Natural killer cell treated with Interleukin-12 subunit alpha and Interleukin-12 subunit beta and Interleukin-15 and Interleukin-18, amount 100 ng/mL, for 72 hours (primary cell): ENCODE results near the gene WNT10A. TPM values are rescaled to one million over a fixed set of nuclear protein-coding genes. Genes with fewer than 3 reads are reported as not detected.
A peak's percentile ranks its signal among the peaks of the same experiment; 100 is the strongest.

Source experiments
- ATAC-seq, 2 donors: fragments of 150-1000 bp; cut with Tn5 transposase in 1 of 2; sonication (Bioruptor Pico), chemical (Tn5 transposase) in 1 of 2; 2 replicates each; pipeline ENCODE4 v1.10.0; 2021
- DNase-seq: peaks from one replicate; pipeline ENCODE4 v3.0.0; 2022; ENCODE audit warnings: low spot score
- H3K27ac Mint-ChIP-seq, 2 donors: 1 replicate in 1 of 2; 2 replicates in 1 of 2; pipeline ENCODE4 v1.8.0; 2022; ENCODE audit warnings: mixed read lengths in 2 of 2, mild to moderate bottlenecking in 1 of 2, moderate library complexity in 1 of 2
- H3K27me3 Mint-ChIP-seq, 2 donors: 1 replicate in 1 of 2; 2 replicates in 1 of 2; pipeline ENCODE4 v1.8.0; 2022; ENCODE audit warnings: mixed read lengths in 2 of 2
- H3K36me3 Mint-ChIP-seq: one replicate; pipeline ENCODE4 v1.8.0; 2022; ENCODE audit warnings: mixed read lengths
- H3K4me1 Mint-ChIP-seq, 2 donors: 1 replicate in 1 of 2; 2 replicates in 1 of 2; pipeline ENCODE4 v1.8.0; 2022; ENCODE audit warnings: low read depth in 2 of 2, mixed read lengths in 2 of 2, mild to moderate bottlenecking in 1 of 2
- H3K4me3 Mint-ChIP-seq: one replicate; pipeline ENCODE4 v1.8.0; 2022; ENCODE audit warnings: mixed read lengths
- H3K9me3 Mint-ChIP-seq: 2 replicates; pipeline ENCODE4 v1.8.0; 2022; ENCODE audit warnings: mixed read lengths
- total RNA-seq, 2 donors: library from RNA; stranded (reverse); gene quantifications; one replicate each; pipeline ENCODE4 v1.2.3, GENCODE V29; 2022

The WNT10A gene
- total RNA-seq, 2 donors from 2014 or later, result not detected

DNA sequence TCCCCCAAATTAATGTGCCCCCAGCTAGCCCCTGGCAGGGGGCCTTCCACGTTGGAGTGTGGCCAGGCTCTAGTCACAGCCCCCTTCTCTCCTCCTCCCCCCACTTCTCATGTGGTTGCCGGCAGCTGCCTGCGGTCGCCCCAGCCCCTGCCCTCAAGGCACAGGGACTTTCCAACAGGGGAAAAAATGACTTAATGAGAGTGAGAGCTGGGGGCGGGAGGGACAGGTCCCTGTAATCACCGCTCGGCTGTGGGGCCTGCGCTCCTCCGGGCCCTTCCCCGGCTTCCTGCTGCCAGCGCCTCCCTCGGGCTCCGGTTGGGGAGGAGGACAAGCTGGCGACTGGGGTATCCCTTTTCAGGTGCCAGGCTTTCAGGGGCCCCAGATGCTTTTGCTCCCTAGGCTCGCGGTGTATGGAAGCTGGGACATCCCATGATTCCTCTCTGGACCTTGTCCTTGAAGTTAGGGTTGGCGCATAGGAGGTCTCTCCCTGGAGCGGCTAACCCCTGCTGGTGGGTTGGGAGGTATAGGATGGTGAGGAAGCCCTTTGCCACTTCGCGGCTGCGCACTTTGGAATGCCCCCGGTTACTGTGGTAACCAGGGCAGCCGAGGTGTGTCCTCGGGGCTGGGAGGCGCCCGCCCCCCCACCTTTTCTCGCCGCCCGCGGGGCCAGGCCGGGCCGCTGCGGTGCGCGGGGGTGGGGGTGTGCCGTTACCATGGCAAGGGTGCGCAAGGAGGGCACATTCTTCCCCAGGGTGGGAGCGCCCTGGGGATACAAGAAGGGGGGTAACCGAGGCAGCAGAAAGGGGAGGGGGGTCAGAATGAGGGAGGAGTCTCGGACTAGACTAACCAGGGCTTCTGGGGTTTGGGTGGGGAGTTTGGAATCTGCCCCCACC, 16.1 kb downstream of the WNT10A start:
- peak overlapping the region; percentile 51 for H3K4me3 Mint-ChIP-seq
- H3K36me3 Mint-ChIP-seq, result no peaks in the 10 kb centered on the region
- H3K27me3 Mint-ChIP-seq, result peaks cover 42 to 62% of the 10 kb centered on the region in 2 donors
- ATAC-seq (peak; percentile 85 to 86), DNase-seq (peak; percentile 91)
- H3K9me3 Mint-ChIP-seq, result no peaks in the 10 kb centered on the region
- peak overlapping the region; percentile 10 to 55 for H3K27ac Mint-ChIP-seq
- H3K4me1 Mint-ChIP-seq, result peaks cover 44 to 45% of the 10 kb centered on the region in 2 donors

DNA sequence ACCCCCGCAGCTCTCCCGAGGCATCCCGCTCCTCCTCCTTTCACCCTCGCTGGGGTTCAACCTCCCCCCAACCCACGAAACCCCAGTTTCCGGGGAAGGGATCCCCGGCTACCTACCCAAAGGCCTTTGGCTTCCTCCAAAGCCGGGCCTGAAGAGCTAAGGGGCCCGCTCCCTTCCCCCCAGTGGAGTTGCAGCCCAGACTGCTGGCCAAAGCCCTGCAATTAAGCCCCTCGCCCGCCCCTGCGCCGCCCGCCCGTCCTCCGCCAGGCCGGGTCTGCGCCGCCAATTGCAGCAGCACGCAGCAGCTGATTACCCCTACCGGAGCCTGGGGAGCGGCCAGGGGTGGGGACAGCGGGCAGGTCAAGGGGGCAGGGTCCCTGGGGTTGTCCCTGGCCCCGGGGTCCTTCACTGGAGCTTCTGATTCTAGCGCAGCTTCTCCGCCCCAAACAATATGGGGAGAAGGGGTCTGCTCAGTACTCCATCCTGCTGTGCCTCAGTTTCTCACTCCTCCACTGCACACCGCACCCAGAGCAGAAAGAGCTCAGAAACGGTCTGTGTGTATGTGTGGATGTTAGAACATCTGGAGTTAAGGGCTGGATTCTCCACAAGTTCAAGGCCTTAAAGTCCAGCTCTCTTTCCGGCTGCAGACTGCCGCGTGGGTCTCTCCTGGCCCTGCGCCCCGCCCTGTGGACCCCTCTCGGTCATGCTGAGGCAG, 16.9 kb downstream of the WNT10A start:
- H3K27me3 Mint-ChIP-seq, result peaks cover 46 to 69% of the 10 kb centered on the region in 2 donors
- H3K4me3 Mint-ChIP-seq, result no peak overlapping the region
- ATAC-seq (no peak), DNase-seq (peak; percentile 62)
- H3K4me1 Mint-ChIP-seq, result peaks cover 41 to 45% of the 10 kb centered on the region in 2 donors
- no peak overlapping the region for H3K27ac Mint-ChIP-seq
- H3K36me3 Mint-ChIP-seq, result no peaks in the 10 kb centered on the region
- H3K9me3 Mint-ChIP-seq, result no peaks in the 10 kb centered on the region

DNA sequence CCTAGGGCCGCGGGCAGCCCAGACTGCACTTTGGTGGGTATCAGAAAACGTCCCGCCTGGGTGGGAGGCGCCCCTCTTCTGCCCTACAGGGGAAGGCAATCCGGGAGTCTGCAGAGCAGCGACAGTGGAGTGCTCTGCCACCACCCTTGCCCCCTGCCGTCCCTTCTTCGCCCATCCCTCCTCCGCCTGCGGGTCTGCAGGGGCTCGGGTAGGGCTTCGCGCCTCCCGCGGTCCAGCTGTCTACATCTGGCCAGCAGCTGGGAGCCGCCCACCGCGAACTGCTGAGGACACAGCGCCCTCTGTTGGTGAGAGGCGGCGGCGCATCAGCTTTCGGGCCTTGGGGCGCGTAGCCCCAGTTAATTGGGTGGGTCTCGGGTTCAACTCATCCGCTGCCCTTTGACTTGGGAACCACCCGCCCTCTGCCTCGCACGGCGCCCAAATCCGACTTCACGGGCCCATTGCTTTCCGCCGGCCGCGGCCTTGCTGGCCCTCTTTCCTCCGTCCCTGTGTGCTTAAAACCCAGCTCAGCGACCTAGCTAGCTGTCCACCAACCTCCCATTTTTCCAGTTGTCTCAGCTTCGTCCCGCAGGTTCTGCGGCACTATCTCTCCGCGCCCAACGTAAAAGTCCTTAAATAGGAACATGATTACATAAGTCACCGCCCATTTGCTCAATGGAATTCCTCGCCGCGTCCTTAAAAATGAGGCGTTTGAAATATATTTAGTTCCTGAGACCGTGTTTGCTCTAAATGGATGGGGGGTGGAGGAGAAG, 17.6 kb downstream of the WNT10A start:
- H3K36me3 Mint-ChIP-seq, result no peaks in the 10 kb centered on the region
- peak; percentile 75 for DNase-seq
- ATAC-seq, result peak; percentile 59 to 72
- peaks cover 40% of the 10 kb centered on the region in 2 donors for H3K4me1 Mint-ChIP-seq
- no peaks in the 10 kb centered on the region for H3K9me3 Mint-ChIP-seq
- peak overlapping the region; percentile 65 for H3K4me3 Mint-ChIP-seq
- H3K27me3 Mint-ChIP-seq, result peaks cover 50 to 72% of the 10 kb centered on the region in 2 donors
- peak overlapping the region in 1 of 2 donors; percentile 37 for H3K27ac Mint-ChIP-seq

DNA sequence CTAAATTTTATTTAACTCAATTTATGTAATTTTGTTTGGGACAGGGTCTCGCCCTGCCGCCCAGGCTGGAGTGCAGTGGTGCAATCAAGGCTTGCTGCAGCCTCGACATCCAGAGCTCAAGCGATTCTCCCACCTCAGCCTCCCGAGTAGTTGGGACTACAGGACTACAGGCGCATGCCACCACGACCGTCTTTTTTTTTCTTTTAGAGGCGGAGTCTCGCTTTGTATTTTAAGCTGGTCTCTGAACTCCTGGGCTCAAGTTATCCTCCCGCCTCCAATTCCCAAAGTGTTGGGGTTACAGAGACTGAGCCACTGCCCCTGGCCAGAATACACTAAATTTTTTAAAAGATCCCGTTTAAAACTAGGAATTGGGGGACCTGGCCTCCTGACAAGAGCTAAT, 18.5 kb downstream of the WNT10A start:
- Mint-ChIP-seq H3K4me1 (peaks cover 31 to 32% of the 10 kb centered on the region in 2 donors), H3K4me3 (no peak overlapping the region), H3K27me3 (peaks cover 46 to 69% of the 10 kb centered on the region in 2 donors), H3K9me3 (no peaks in the 10 kb centered on the region), H3K36me3 (no peaks in the 10 kb centered on the region), H3K27ac (no peak overlapping the region)
- peak; percentile 39 for DNase-seq
- no peak for ATAC-seq

DNA sequence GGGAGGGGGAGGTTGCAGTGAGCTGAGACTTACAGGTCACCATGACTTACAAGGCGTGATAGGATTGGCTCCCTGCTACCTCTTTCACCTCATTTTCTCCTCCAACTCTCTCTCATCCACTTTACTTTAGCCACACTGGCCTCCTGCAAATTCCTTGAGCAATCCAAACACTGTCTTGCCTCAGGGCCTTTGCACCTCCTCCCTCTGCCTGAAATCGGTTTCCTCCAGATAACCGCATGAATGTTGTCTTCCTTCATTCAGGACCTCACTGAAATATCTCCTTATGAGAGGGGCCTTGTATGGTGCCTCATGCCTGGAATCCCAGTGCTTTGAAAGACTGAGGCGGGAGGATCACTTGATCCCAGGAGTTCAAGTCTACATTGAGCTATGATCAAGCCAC, 21.8 kb downstream of the WNT10A start:
- H3K4me1 Mint-ChIP-seq, result peaks cover 9 to 10% of the 10 kb centered on the region in 2 donors
- no peak for ATAC-seq
- no peaks in the 10 kb centered on the region for H3K9me3 Mint-ChIP-seq
- DNase-seq, result peak; percentile 29
- no peak overlapping the region for H3K27ac Mint-ChIP-seq
- H3K4me3 Mint-ChIP-seq, result no peak overlapping the region
- H3K36me3 Mint-ChIP-seq, result no peaks in the 10 kb centered on the region
- H3K27me3 Mint-ChIP-seq, result peaks cover 45 to 70% of the 10 kb centered on the region in 2 donors

DNA sequence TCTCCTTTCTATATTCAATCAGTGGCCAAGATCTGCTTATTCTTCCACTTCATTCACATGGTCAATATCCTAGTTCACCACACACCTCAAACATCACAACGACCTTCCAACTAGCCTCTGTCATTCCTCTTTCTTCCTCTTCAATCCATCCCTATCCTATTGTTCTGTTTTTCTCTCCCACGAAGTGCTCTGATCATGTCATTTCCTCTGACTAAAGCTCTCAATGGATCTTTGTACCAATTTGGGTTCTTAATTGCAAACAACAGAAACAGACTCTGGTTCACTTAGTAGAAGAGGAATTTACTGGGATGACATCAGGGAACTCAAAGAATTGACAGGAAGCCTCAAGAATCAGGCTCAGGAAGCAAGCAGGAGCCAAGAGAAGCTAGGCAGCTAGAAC, 23.5 kb downstream of the WNT10A start:
- H3K27me3 Mint-ChIP-seq, result peaks cover 38 to 58% of the 10 kb centered on the region in 2 donors
- no peaks in the 10 kb centered on the region for H3K36me3 Mint-ChIP-seq
- ATAC-seq (no peak), DNase-seq (no peak)
- H3K9me3 Mint-ChIP-seq, result no peaks in the 10 kb centered on the region
- H3K4me3 Mint-ChIP-seq, result no peak overlapping the region
- H3K27ac Mint-ChIP-seq, result no peak overlapping the region
- H3K4me1 Mint-ChIP-seq, result peaks cover 0 to 7% of the 10 kb centered on the region in 2 donors

DNA sequence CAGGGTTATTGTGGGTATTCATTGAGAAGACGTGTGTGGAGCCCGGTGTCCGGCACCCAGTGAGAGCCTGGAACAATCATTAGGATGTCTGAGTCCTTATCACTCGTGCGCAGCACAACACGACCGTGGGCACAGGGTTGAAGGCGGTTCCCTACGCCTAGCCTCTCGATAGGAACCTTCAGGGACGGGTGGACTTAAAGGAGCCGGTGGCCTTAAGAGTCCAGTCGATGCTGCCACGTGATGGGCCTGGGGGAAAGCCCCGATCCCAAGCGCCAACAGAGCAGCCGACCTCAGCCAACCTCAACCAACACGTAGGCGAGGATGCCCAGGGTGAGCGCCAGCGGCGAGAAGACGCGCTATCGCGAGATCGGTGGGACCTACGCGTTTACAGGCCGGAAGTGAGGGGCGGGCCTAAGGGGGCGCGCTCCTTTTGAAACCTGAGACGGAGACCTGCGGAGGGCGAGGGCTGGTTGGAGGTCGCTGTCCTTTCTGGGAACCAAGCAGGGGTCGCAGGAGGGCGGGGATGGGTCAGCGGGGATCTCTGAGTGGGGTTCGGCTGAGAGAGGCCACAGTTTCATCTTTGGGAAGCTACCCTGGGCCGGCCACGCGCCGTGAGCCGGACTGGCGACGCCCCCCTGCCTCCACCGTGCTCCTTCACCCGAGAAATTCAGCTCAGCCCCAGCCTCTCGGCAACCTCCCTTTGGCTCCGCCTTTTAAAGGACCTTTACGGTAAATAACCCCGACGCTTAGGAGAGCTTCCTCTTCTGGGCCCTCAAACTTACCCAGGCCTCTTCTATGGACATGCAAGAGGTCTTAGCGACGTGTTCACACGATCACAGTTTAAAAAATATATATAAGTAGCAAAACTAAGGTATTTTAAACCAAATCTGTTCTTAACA, 28.3 kb downstream of the WNT10A start:
- peaks cover 18 to 19% of the 10 kb centered on the region in 2 donors for H3K27me3 Mint-ChIP-seq
- DNase-seq (peak; percentile 92), ATAC-seq (peak; percentile 98 to 99)
- peak overlapping the region; percentile 82 for H3K4me3 Mint-ChIP-seq
- H3K9me3 Mint-ChIP-seq, result no peaks in the 10 kb centered on the region
- no peaks in the 10 kb centered on the region for H3K36me3 Mint-ChIP-seq
- H3K4me1 Mint-ChIP-seq, result peaks cover 4 to 8% of the 10 kb centered on the region in 2 donors
- H3K27ac Mint-ChIP-seq, result peak overlapping the region in 1 of 2 donors; percentile 37

DNA sequence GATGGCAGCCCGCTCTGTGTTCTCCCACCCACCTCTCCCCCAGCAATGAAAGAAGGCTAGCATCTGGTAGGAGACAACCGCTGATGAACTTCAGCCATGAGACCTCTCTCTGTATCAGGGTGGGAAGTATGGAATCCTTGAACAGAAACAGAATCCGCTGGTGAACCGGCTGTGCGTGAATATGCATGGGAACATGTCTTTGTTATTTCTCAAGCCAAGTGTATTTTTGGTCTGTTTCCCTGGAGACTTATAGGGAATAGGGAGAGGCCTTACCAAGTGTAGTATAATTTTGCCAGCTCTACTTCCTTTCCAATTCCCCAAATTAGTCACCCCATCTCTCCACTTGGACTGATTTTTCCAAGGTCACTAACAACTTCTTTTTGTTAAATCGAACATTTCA, 30.1 kb downstream of the WNT10A start:
- no peak overlapping the region for H3K4me3 Mint-ChIP-seq
- H3K36me3 Mint-ChIP-seq, result no peaks in the 10 kb centered on the region
- H3K9me3 Mint-ChIP-seq, result no peaks in the 10 kb centered on the region
- peaks cover 20 to 23% of the 10 kb centered on the region in 2 donors for H3K27me3 Mint-ChIP-seq
- ATAC-seq (no peak), DNase-seq (no peak)
- H3K4me1 Mint-ChIP-seq, result peaks cover 4 to 8% of the 10 kb centered on the region in 2 donors
- no peak overlapping the region for H3K27ac Mint-ChIP-seq

DNA sequence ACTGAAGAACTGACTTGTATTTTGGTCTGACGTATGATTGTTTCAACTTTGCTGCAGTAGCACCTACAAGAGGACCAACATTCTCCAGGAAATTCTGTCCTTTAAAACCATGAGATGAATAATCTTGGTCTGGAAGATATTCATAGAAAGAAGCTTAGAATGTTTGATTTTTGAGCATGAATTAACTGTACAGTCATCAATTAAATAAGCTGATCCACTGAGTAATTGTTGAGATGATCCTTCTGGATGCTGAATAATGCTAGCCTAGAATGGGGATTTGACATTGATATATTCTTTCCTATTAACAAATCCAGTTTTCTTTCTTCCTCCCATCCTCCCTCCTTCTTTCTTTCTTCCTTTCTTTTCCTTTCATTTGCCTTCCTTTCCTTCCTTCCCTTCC, 39.9 kb downstream of the WNT10A start:
- Mint-ChIP-seq H3K4me3 (no peak overlapping the region), H3K9me3 (no peaks in the 10 kb centered on the region), H3K36me3 (no peaks in the 10 kb centered on the region), H3K27ac (no peak overlapping the region), H3K27me3 (peaks cover 33 to 70% of the 10 kb centered on the region in 2 donors), H3K4me1 (no peaks in the 10 kb centered on the region)
- ATAC-seq (no peak), DNase-seq (no peak)

DNA sequence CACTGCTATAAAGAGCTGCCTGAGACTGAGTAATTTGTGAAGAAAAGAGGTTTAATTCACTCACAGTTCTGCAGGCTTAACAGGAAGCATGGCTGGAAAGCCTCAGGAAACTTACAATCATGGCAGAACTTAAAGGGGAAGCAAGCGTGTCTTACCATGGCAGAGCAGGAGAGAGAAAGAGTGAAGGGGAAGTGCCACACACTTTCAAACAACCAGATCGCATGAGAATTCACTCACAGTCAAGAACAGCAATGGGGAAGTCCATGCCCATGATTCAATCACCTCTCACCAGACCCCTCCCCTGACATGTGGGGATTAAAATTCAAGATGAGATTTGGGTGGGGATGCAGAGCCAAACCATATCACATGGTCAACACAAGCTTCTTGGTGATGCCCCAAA, 44.1 kb downstream of the WNT10A start:
- no peaks in the 10 kb centered on the region for H3K4me1 Mint-ChIP-seq
- no peaks in the 10 kb centered on the region for H3K9me3 Mint-ChIP-seq
- H3K36me3 Mint-ChIP-seq, result no peaks in the 10 kb centered on the region
- no peak overlapping the region for H3K4me3 Mint-ChIP-seq
- H3K27ac Mint-ChIP-seq, result no peak overlapping the region
- DNase-seq, result no peak
- no peak for ATAC-seq
- peaks cover 47 to 54% of the 10 kb centered on the region in 2 donors for H3K27me3 Mint-ChIP-seq

DNA sequence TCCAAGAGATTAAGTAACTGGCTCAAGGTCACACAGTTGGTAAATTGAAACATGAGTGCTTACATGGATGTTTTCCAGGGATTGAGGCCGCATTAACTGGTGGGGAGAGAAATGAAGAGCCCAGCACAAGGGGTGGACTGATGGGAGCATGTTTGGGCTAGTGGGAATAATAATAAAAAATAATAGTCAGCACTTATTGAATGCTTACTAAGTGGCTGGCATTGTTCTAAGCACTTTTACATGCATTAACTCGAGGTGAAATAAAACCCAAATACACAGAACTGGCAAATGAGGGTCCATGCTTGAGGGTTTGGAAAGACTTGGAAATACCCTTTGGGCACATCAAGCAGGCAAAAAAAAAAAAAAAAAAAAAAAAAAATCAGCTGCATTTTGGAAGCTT, 44.8 kb downstream of the WNT10A start:
- Mint-ChIP-seq H3K4me1 (no peaks in the 10 kb centered on the region), H3K36me3 (no peaks in the 10 kb centered on the region), H3K4me3 (no peak overlapping the region), H3K27ac (no peak overlapping the region), H3K9me3 (no peaks in the 10 kb centered on the region), H3K27me3 (peaks cover 45 to 50% of the 10 kb centered on the region in 2 donors)
- DNase-seq (no peak), ATAC-seq (no peak)

DNA sequence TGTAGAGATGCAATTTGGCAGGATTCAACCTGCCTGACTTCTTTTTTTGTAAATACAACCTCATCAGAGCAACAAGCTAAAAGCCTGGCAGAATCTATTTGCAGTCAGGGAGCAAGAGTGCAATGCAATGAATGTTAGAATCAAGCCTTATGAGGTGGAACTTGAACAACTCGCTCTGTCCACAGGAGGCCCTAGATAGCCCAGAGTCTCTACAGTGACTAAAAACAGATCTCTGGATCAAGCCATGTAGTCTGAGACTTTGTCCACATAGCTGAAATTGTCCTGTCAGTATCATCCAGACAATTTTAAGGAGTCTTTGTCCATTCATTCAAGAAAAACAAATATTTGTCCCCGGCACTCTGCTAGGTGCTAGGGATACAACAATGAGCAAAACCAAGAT, 46.8 kb downstream of the WNT10A start:
- Mint-ChIP-seq H3K4me1 (no peaks in the 10 kb centered on the region), H3K27me3 (peaks cover 37 to 42% of the 10 kb centered on the region in 2 donors), H3K36me3 (no peaks in the 10 kb centered on the region), H3K27ac (no peak overlapping the region), H3K4me3 (no peak overlapping the region), H3K9me3 (no peaks in the 10 kb centered on the region)
- no peak for DNase-seq
- peak in 1 of 2 donors; percentile 53 for ATAC-seq

DNA sequence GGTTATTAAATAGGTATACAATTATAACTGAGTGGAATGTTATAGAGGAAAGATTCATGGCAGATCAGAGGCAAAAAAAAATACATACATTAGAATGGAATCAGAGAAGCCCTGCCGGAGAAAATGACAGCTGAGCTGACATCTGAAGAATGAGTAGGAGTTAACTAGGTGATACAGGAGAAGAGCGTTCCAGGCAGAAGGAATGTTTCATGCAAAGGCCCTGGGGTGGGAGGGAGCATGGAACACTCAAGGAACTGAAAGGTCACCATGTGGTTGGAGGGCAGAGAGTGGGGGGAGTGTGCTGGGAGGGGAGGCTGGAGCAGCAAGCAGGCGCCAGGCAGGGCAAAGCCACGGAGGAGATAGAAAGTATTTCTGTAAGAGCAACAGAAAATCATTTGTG, 47.2 kb downstream of the WNT10A start:
- no peak for ATAC-seq
- no peak for DNase-seq
- Mint-ChIP-seq H3K4me3 (no peak overlapping the region), H3K36me3 (no peaks in the 10 kb centered on the region), H3K27me3 (peaks cover 32 to 40% of the 10 kb centered on the region in 2 donors), H3K4me1 (no peaks in the 10 kb centered on the region), H3K27ac (no peak overlapping the region), H3K9me3 (no peaks in the 10 kb centered on the region)
